T-helper 2 cell treated with Interferon-gamma antibody and Interleukin-4, amounts not matched to agents 5 μg/mL and 100 μg/mL, for 36 hours (primary cell): Measurements from ENCODE around the gene NFIX.

ENCODE experiments used
- DNase-seq: peaks from one replicate; pipeline ENCODE4 v3.0.0; 2021; ENCODE audit warnings: low spot score
- H3K27ac Mint-ChIP-seq: one replicate; pipeline ENCODE4 v1.8.0; 2021; ENCODE audit warnings: mild to moderate bottlenecking, mixed read lengths
- H3K27me3 Mint-ChIP-seq: one replicate; pipeline ENCODE4 v1.8.0; 2021; ENCODE audit warnings: low read depth, mixed read lengths
- H3K36me3 Mint-ChIP-seq: one replicate; pipeline ENCODE4 v1.8.0; 2021; ENCODE audit warnings: low read depth, mixed read lengths
- H3K4me1 Mint-ChIP-seq: one replicate; pipeline ENCODE4 v1.8.0; 2021; ENCODE audit warnings: low read depth, mixed read lengths
- H3K4me3 Mint-ChIP-seq: one replicate; pipeline ENCODE4 v1.8.0; 2022; ENCODE audit warnings: mild to moderate bottlenecking, moderate library complexity, mixed read lengths
- H3K9me3 Mint-ChIP-seq: one replicate; pipeline ENCODE4 v1.8.0; 2021; ENCODE audit warnings: mixed read lengths

The NFIX gene

GRCh38 chr19:13057744-13058143 is 62.5 kb downstream of the NFIX start:
- no peak overlapping the region for H3K4me3 Mint-ChIP-seq
- H3K4me1 Mint-ChIP-seq = peaks cover 3% of the 10 kb centered on the region
- H3K9me3 Mint-ChIP-seq = no peaks in the 10 kb centered on the region
- H3K27me3 Mint-ChIP-seq = peaks cover 24% of the 10 kb centered on the region
- H3K27ac Mint-ChIP-seq = no peak overlapping the region
- no peaks in the 10 kb centered on the region for H3K36me3 Mint-ChIP-seq
- DNase-seq = no peak

- Mint-ChIP-seq H3K27me3 (peaks cover 32% of the 10 kb centered on the region), H3K4me1 (peaks cover 3% of the 10 kb centered on the region), H3K27ac (no peak overlapping the region), H3K36me3 (no peaks in the 10 kb centered on the region), H3K9me3 (no peaks in the 10 kb centered on the region), H3K4me3 (no peak overlapping the region)
- DNase-seq = no peak
These were observed 63.8 kb downstream of the NFIX start for GRCh38 chr19:13058951-13059660.

- Mint-ChIP-seq H3K4me3 (peak overlapping the region; percentile 79), H3K9me3 (no peaks in the 10 kb centered on the region), H3K27me3 (peaks cover 30% of the 10 kb centered on the region), H3K36me3 (no peaks in the 10 kb centered on the region), H3K4me1 (peaks cover 3% of the 10 kb centered on the region), H3K27ac (no peak overlapping the region)
- DNase-seq = no peak
These were observed 65.1 kb downstream of the NFIX start for GRCh38 chr19:13060233-13060963.

GRCh38 chr19:13060964-13061927 is 66.0 kb downstream of the NFIX start:
- DNase-seq = peak; percentile 69
- peaks cover 30% of the 10 kb centered on the region for H3K27me3 Mint-ChIP-seq
- H3K36me3 Mint-ChIP-seq = no peaks in the 10 kb centered on the region
- H3K9me3 Mint-ChIP-seq = no peaks in the 10 kb centered on the region
- no peak overlapping the region for H3K27ac Mint-ChIP-seq
- peaks cover 3% of the 10 kb centered on the region for H3K4me1 Mint-ChIP-seq
- H3K4me3 Mint-ChIP-seq = peak overlapping the region; percentile 79

- Mint-ChIP-seq H3K9me3 (no peaks in the 10 kb centered on the region), H3K27ac (no peak overlapping the region), H3K27me3 (peaks cover 30% of the 10 kb centered on the region), H3K4me1 (peaks cover 3% of the 10 kb centered on the region), H3K4me3 (no peak overlapping the region), H3K36me3 (no peaks in the 10 kb centered on the region)
- no peak for DNase-seq
These were observed 67.0 kb downstream of the NFIX start for GRCh38 chr19:13062317-13062716.

- Mint-ChIP-seq H3K9me3 (no peaks in the 10 kb centered on the region), H3K4me3 (no peak overlapping the region), H3K27ac (no peak overlapping the region), H3K4me1 (peaks cover 3% of the 10 kb centered on the region), H3K27me3 (peaks cover 30% of the 10 kb centered on the region), H3K36me3 (no peaks in the 10 kb centered on the region)
- no peak for DNase-seq
These were observed 68.3 kb downstream of the NFIX start for GRCh38 chr19:13063461-13064091.

GRCh38 chr19:13064092-13064489 is 68.8 kb downstream of the NFIX start:
- Mint-ChIP-seq H3K27me3 (peaks cover 27% of the 10 kb centered on the region), H3K4me1 (peaks cover 3% of the 10 kb centered on the region), H3K27ac (no peak overlapping the region), H3K9me3 (no peaks in the 10 kb centered on the region), H3K36me3 (no peaks in the 10 kb centered on the region), H3K4me3 (no peak overlapping the region)
- no peak for DNase-seq

GRCh38 chr19:13066226-13066625 is 71.0 kb downstream of the NFIX start:
- Mint-ChIP-seq H3K27me3 (peaks cover 18% of the 10 kb centered on the region), H3K4me3 (no peak overlapping the region), H3K4me1 (peaks cover under 1% of the 10 kb centered on the region), H3K27ac (no peak overlapping the region), H3K36me3 (no peaks in the 10 kb centered on the region), H3K9me3 (no peaks in the 10 kb centered on the region)
- no peak for DNase-seq

GRCh38 chr19:13066933-13067807 is 71.9 kb downstream of the NFIX start:
- no peak overlapping the region for H3K27ac Mint-ChIP-seq
- H3K36me3 Mint-ChIP-seq = no peaks in the 10 kb centered on the region
- no peaks in the 10 kb centered on the region for H3K4me1 Mint-ChIP-seq
- no peak overlapping the region for H3K4me3 Mint-ChIP-seq
- H3K27me3 Mint-ChIP-seq = peaks cover 12% of the 10 kb centered on the region
- H3K9me3 Mint-ChIP-seq = no peaks in the 10 kb centered on the region
- DNase-seq = no peak

- peaks cover 5% of the 10 kb centered on the region for H3K27me3 Mint-ChIP-seq
- no peak for DNase-seq
- no peaks in the 10 kb centered on the region for H3K4me1 Mint-ChIP-seq
- H3K4me3 Mint-ChIP-seq = no peak overlapping the region
- no peaks in the 10 kb centered on the region for H3K36me3 Mint-ChIP-seq
- no peaks in the 10 kb centered on the region for H3K9me3 Mint-ChIP-seq
- no peak overlapping the region for H3K27ac Mint-ChIP-seq
These were observed 73.0 kb downstream of the NFIX start for GRCh38 chr19:13068085-13068846.

- Mint-ChIP-seq H3K4me3 (no peak overlapping the region), H3K9me3 (no peaks in the 10 kb centered on the region), H3K27ac (no peak overlapping the region), H3K36me3 (no peaks in the 10 kb centered on the region), H3K27me3 (no peaks in the 10 kb centered on the region), H3K4me1 (no peaks in the 10 kb centered on the region)
- DNase-seq = no peak
These were observed 74.4 kb downstream of the NFIX start for GRCh38 chr19:13069415-13070359.
